KMS-11 (cell line): ENCODE measurements around the gene TMEM167A.

Experiments
- H2AFZ ChIP-seq: fragments of 200-600 bp; sonication (generic); 2 replicates; pipeline ENCODE4 v1.6.1; 2016; ENCODE audit warnings: antibody characterized with exemption, mixed run types, low read depth
- H3K27ac ChIP-seq: fragments of 200-600 bp; sonication (generic); 2 replicates; pipeline ENCODE4 v1.6.1; 2016; ENCODE audit warnings: mild to moderate bottlenecking, mixed run types
- H3K27me3 ChIP-seq: fragments of 200-600 bp; sonication (generic); 2 replicates; pipeline ENCODE4 v1.6.1; 2017; ENCODE audit warnings: mild to moderate bottlenecking, low read depth, mixed run types, moderate library complexity; ENCODE audit not compliant: insufficient read depth
- H3K36me3 ChIP-seq: fragments of 200-600 bp; sonication (generic); 2 replicates; pipeline ENCODE4 v1.6.1; 2017; ENCODE audit warnings: mild to moderate bottlenecking, mixed run types; ENCODE audit not compliant: insufficient read depth
- H3K4me1 ChIP-seq: fragments of 200-600 bp; sonication (generic); 2 replicates; pipeline ENCODE4 v1.6.1; 2016; ENCODE audit warnings: mild to moderate bottlenecking, low read depth, mixed run types; ENCODE audit not compliant: poor library complexity, severe bottlenecking
- H3K4me2 ChIP-seq: fragments of 200-600 bp; sonication (generic); 2 replicates; pipeline ENCODE4 v1.7.0; 2016; ENCODE audit warnings: mild to moderate bottlenecking, mixed run types
- H3K4me3 ChIP-seq: fragments of 200-600 bp; sonication (generic); IDR thresholded peaks from 2 replicates; pipeline ENCODE4 v1.6.1; 2017; ENCODE audit warnings: low read depth, low read length, mixed read lengths; ENCODE audit not compliant: insufficient read depth
- H3K79me2 ChIP-seq: fragments of 200-600 bp; sonication (generic); 2 replicates; pipeline ENCODE4 v1.6.1; 2016; ENCODE audit warnings: low read depth, mixed run types; ENCODE audit not compliant: insufficient read depth
- H3K9ac ChIP-seq: fragments of 200-600 bp; sonication (generic); 2 replicates; pipeline ENCODE4 v1.6.1; 2016; ENCODE audit warnings: mild to moderate bottlenecking, mixed run types
- H4K20me1 ChIP-seq: fragments of 200-600 bp; sonication (generic); 2 replicates; pipeline ENCODE4 v1.6.1; 2016; ENCODE audit warnings: mild to moderate bottlenecking, mixed run types; ENCODE audit not compliant: insufficient read depth
- CTCF ChIP-seq: fragments of 200-600 bp; sonication (generic); conservative IDR thresholded peaks from 2 replicates; pipeline ENCODE4 v1.6.1; 2017; ENCODE audit warnings: low read depth, mild to moderate bottlenecking, antibody characterized with exemption, low read length, moderate library complexity, mixed read lengths

Gene TMEM167A, protein sequence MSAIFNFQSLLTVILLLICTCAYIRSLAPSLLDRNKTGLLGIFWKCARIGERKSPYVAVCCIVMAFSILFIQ

DNA sequence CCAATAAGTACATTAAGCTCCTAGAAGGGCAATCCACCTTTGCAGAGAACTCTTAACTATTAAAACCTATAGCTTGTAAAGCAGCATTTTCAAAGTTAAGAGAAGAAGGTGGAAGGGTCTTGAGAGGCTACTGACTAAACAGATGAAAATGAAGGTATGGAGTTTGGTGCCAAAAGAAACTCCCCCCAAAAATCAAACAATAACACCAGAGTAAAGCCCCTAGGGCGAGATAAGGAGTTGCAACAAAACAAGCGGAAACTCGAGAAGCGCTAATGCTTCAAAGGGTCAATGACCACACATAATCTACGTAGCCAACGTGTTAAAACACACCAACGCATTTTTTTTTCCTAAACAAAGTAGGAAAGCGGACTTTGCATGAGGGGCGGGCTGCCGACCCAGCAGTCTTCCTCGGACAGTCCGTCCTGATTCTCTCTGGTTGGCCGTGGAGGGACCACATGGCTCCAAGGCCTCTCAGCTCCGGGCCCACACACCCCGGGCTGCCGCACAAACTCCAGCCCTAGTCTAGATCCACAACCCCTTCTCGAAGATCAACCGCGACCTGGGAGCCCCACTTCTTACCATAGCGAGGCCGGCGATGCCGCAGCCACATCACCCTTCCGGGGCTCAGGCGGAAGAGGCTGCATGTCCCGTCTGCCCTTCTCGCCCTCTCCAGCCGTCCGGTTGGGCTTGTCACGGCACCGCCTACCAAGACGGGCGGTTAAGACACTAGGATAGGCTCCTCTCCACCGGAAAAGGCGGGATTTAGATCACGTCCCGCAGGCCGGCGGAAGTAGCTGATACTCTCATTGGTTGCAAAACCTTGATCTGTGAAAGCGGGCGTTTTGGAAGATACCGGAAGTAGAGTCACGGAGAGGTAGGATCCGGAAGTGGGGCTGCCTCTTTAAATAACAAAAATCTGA lies at the start of gene TMEM167A, which contains the start of gene XRCC4:
TSS of gene TMEM167A (minus strand) at position 653 of the 920 bp plus-strand sequence. CDS start at position 582, 71 bp downstream.
TSS of gene XRCC4 (plus strand) at position 806 of the 920 bp plus-strand sequence. CDS start 27,373 bp downstream, outside the sequence.
- TF ChIP-seq CTCF = no peak
- Histone ChIP-seq H3K4me1 (peaks cover 39% of the 10 kb centered on the region), H3K27ac (peak within 1 kb of the TSS; percentile 90), H3K27me3 (no peaks in the 10 kb centered on the region), H3K36me3 (no peaks in the 10 kb centered on the region), H3K4me2 (peak within 1 kb of the TSS; percentile 92), H3K9ac (peak within 1 kb of the TSS; percentile 90), H3K4me3 (peak within 1 kb of the TSS; percentile 62), H2AFZ (peak within 1 kb of the TSS; percentile 99), H4K20me1 (peaks cover 3% of the 10 kb centered on the region; the same call in 1 of the 2 replicates), H3K79me2 (peaks cover 70% of the 10 kb centered on the region)

GRCh38 chr5:83126501-83126900 lies 49.3 kb upstream of the TMEM167A start:
- H3K27ac ChIP-seq = no peak overlapping the region
- no peaks in the 10 kb centered on the region for H3K4me1 ChIP-seq
- no peaks in the 10 kb centered on the region for H3K27me3 ChIP-seq

DNA sequence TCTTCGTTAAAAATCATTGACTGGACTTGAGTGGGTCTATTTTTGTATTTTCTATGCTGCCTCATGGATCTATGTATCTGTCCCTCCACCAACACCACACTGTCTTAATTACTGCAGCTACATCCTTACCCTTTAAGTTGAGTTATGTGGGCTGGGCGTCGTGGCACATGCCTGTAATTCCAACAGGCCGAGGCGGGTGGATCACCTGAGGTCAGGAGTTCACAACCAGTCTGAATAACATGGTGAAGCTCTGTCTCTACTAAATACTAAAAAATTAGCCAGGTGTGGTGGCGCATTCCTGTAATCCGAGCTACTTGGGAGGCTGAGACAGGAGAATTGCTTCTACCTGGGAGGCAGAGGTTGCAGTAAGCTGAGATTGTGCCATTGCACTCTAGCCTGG lies 48.4 kb upstream of the TMEM167A start:
- H3K27ac ChIP-seq = no peak overlapping the region
- H3K4me2 ChIP-seq = no peak overlapping the region
- H3K27me3 ChIP-seq = no peaks in the 10 kb centered on the region
- H3K79me2 ChIP-seq = no peaks in the 10 kb centered on the region
- no peaks in the 10 kb centered on the region for H3K4me1 ChIP-seq
- H4K20me1 ChIP-seq = no peaks in the 10 kb centered on the region
- no peak overlapping the region for H2AFZ ChIP-seq
- no peak overlapping the region for H3K4me3 ChIP-seq
- no peak for TF ChIP-seq CTCF
- no peak overlapping the region for H3K9ac ChIP-seq
- no peaks in the 10 kb centered on the region for H3K36me3 ChIP-seq

More at GRCh38 chr5:83126501-83126900, 49.3 kb upstream of the TMEM167A start:
- TF ChIP-seq CTCF = no peak
- Histone ChIP-seq H3K36me3 (no peaks in the 10 kb centered on the region), H3K79me2 (no peaks in the 10 kb centered on the region), H4K20me1 (no peaks in the 10 kb centered on the region), H3K4me3 (no peak overlapping the region), H3K9ac (no peak overlapping the region), H2AFZ (no peak overlapping the region), H3K4me2 (no peak overlapping the region)

GRCh38 chr5:83124593-83124992 lies 47.4 kb upstream of the TMEM167A start:
- no peak overlapping the region for H3K4me3 ChIP-seq
- H3K4me1 ChIP-seq = no peaks in the 10 kb centered on the region
- no peaks in the 10 kb centered on the region for H3K79me2 ChIP-seq
- H3K9ac ChIP-seq = no peak overlapping the region
- H2AFZ ChIP-seq = no peak overlapping the region
- no peak overlapping the region for H3K27ac ChIP-seq
- no peaks in the 10 kb centered on the region for H3K27me3 ChIP-seq
- no peak overlapping the region for H3K4me2 ChIP-seq
- TF ChIP-seq CTCF = no peak
- H4K20me1 ChIP-seq = no peaks in the 10 kb centered on the region
- H3K36me3 ChIP-seq = no peaks in the 10 kb centered on the region
